Measurements from ENCODE around the gene SYNGR2.

The SYNGR2 gene, protein sequence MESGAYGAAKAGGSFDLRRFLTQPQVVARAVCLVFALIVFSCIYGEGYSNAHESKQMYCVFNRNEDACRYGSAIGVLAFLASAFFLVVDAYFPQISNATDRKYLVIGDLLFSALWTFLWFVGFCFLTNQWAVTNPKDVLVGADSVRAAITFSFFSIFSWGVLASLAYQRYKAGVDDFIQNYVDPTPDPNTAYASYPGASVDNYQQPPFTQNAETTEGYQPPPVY

DNA sequence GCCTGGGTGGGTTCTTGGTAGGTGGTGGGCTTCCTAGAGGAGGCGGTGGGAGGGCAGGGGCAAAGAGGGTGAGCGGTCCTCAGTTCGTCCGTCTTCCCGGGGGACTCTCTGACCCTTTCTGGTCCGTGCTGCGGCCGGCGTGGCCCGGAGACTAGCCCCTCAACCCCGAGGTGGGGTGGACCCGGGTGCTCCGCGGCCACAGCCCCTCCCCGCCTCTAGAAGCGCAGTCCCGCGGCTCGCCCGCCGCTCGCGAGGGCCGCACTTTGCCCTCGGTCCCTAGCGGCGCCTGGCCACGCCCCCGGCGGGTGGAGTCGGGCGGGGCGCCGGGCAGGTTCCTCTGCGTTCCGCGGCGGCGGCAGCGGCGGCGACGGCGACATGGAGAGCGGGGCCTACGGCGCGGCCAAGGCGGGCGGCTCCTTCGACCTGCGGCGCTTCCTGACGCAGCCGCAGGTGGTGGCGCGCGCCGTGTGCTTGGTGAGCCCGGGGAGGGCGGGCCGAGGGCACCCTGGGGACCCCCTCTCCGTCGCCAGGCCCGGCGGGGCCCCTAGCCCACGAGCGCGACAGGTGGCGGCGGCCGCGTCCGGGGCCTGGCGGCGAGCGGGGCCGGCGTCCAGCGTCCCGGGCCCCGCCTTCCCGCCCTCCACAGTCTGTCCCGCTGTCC lies at the start of gene SYNGR2:
TSS of gene SYNGR2 (plus strand) at position 340 of the 661 bp plus-strand sequence. CDS start at position 376, 36 bp downstream.
- H3K27me3 Mint-ChIP-seq: no peaks in the 10 kb centered on the region
- no peaks in the 10 kb centered on the region for H3K9me3 Mint-ChIP-seq (ENCODE audit: low read depth)
- no peaks in the 10 kb centered on the region for H3K36me3 Mint-ChIP-seq
- peak within 1 kb of the TSS; percentile 58 for H3K27ac Mint-ChIP-seq
- peak within 1 kb of the TSS; percentile 73 for H3K4me3 Mint-ChIP-seq
- peaks cover 28% of the 10 kb centered on the region for H3K4me1 Mint-ChIP-seq (ENCODE audit: low read depth)

GRCh38 chr17:78118801-78119241 lies 49.6 kb upstream of the SYNGR2 start:
- Mint-ChIP-seq H3K27ac (no peak overlapping the region), H3K9me3 (ENCODE audit: low read depth) (no peaks in the 10 kb centered on the region), H3K4me1 (ENCODE audit: low read depth) (peaks cover 56% of the 10 kb centered on the region), H3K27me3 (no peaks in the 10 kb centered on the region), H3K4me3 (no peak overlapping the region), H3K36me3 (peaks cover 9% of the 10 kb centered on the region)

DNA sequence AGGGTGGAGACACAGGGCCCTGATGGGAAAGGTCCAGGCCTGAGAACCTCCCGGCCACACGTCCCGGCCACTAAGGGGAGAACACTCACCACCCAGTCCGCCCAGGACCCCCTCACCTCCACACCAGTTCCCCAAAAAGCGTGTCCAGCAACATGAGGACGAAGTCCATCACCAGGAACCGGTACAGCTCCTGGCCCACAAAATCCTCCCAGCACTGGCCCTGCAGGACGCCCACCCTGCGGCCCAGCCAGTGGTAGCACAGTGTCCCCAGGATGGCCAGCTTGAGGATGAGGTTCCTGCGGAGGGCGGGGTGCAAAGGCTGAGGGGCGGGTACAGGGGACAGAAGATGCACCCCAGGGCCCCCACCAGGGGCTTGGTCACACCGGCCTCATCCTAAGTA lies 47.8 kb upstream of the SYNGR2 start:
- Mint-ChIP-seq H3K4me1 (ENCODE audit: low read depth) (peaks cover 53% of the 10 kb centered on the region), H3K9me3 (ENCODE audit: low read depth) (no peaks in the 10 kb centered on the region), H3K4me3 (peak overlapping the region; percentile 82), H3K27me3 (no peaks in the 10 kb centered on the region), H3K27ac (no peak overlapping the region), H3K36me3 (peaks cover 9% of the 10 kb centered on the region)

- Mint-ChIP-seq H3K36me3 (peaks cover 9% of the 10 kb centered on the region), H3K4me3 (peak overlapping the region; percentile 82), H3K27me3 (no peaks in the 10 kb centered on the region)
These were observed 47.2 kb upstream of the SYNGR2 start for GRCh38 chr17:78120971-78121800.

GRCh38 chr17:78121801-78122215 lies 46.6 kb upstream of the SYNGR2 start:
- H3K4me1 Mint-ChIP-seq (ENCODE audit: low read depth): peaks cover 60% of the 10 kb centered on the region

More at GRCh38 chr17:78120971-78121800, 47.2 kb upstream of the SYNGR2 start:
- Mint-ChIP-seq H3K9me3 (ENCODE audit: low read depth) (no peaks in the 10 kb centered on the region), H3K4me1 (ENCODE audit: low read depth) (peaks cover 56% of the 10 kb centered on the region), H3K27ac (peak overlapping the region; percentile 78)

DNA sequence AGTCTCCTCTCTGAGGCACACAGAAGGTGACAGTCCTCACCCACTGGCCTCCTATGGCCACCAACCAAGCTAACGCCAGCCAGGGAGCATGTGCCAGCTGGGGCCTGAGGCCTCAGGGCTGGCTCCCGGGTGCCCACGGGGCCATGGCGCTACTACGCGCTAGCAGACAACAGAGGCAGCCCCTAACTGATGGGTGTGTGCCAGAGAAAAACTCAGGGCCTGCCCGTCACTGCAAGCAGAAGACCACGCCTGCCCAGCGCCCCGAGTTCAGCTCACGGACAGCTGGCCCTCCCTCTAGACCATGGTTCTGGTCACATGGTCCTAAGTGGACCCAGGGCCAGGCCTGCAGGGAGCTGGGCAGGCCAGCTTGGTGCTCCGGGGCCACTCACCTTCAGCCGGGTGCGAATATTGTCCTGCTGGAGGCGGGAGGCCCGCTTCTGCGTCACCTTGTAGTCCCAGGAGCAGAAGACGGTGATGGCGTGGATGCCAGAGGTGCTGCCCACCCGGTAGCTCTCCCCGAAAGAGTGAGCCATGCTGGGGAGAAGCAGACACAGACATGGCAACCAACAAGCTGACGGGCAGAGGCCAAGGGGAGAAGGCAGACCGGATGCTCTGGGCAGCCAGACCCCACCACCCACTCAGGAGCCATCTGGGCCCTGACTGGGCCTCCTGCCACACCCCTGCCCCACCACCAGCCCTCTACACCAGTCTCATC lies 46.0 kb upstream of the SYNGR2 start:
- peaks cover 9% of the 10 kb centered on the region for H3K36me3 Mint-ChIP-seq
- no peaks in the 10 kb centered on the region for H3K9me3 Mint-ChIP-seq (ENCODE audit: low read depth)
- no peaks in the 10 kb centered on the region for H3K27me3 Mint-ChIP-seq
- H3K4me3 Mint-ChIP-seq: peak overlapping the region; percentile 82
- peaks cover 61% of the 10 kb centered on the region for H3K4me1 Mint-ChIP-seq (ENCODE audit: low read depth)
- H3K27ac Mint-ChIP-seq: peak overlapping the region; percentile 78

More at GRCh38 chr17:78121801-78122215, 46.6 kb upstream of the SYNGR2 start:
- Mint-ChIP-seq H3K4me3 (peak overlapping the region; percentile 82), H3K27me3 (no peaks in the 10 kb centered on the region), H3K36me3 (peaks cover 9% of the 10 kb centered on the region), H3K27ac (peak overlapping the region; percentile 78), H3K9me3 (ENCODE audit: low read depth) (no peaks in the 10 kb centered on the region)

DNA sequence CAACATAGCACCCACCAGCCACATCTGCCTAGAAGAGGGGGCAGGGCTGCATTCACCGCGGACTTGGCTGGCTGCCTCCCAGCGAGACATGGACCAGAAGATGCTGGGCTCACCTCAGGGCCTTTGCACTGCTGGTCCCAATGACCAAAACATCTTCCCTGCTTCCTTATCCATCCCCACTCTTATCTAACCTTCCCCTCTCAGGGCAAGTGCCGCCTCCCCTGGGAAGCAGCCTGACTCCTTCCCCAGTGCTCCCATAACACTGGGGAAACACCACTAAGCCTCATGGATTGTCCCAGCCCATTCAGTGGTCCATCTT lies 45.5 kb upstream of the SYNGR2 start:
- H3K4me1 Mint-ChIP-seq (ENCODE audit: low read depth): peaks cover 57% of the 10 kb centered on the region
- peak overlapping the region; percentile 76 for H3K27ac Mint-ChIP-seq
- H3K4me3 Mint-ChIP-seq: peak overlapping the region; percentile 82
- no peaks in the 10 kb centered on the region for H3K27me3 Mint-ChIP-seq
- H3K9me3 Mint-ChIP-seq (ENCODE audit: low read depth): no peaks in the 10 kb centered on the region
- H3K36me3 Mint-ChIP-seq: peaks cover 9% of the 10 kb centered on the region

GRCh38 chr17:78123258-78123929 lies 45.0 kb upstream of the SYNGR2 start:
- Mint-ChIP-seq H3K27me3 (no peaks in the 10 kb centered on the region), H3K36me3 (peaks cover 8% of the 10 kb centered on the region), H3K4me3 (peak overlapping the region; percentile 82), H3K9me3 (ENCODE audit: low read depth) (no peaks in the 10 kb centered on the region), H3K4me1 (ENCODE audit: low read depth) (peaks cover 54% of the 10 kb centered on the region), H3K27ac (peak overlapping the region; percentile 88)

DNA sequence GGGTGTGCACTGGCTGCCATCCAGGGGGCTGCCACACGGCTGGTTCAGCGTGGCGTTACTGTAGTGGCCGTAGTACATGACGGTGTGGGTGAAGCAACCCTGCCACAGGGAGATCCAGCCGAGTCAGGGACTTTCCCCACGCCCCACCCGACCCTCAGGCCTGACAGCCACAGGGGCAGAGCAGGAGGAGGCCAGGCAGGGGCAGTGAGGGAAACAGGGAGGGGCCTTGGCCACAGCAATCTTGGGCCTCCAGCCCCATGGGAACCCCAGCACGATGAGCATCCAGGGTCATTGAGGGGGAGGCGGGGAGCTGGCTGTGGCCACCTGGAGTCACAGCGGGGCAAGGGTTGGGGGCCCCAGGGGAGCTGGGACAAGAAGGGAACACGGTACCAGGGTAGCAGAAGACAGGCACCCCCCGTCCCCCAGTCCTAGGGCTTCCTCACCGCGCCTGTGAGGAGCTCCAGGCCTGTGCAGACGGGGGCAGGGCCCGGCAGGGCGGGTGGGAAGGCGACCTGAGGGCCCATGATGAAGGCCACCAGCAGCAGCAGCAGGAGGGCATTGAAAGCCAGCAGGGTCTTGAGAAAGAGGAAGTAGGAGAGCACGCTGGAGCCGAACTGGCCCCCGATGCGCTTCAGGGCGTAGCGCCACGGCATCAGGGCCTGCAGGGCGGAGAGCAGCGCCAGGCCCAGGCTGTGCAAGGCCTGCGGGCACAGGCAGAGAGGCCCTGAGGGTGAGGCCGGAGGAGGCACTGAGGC lies 44.1 kb upstream of the SYNGR2 start:
- Mint-ChIP-seq H3K4me1 (ENCODE audit: low read depth) (peaks cover 59% of the 10 kb centered on the region), H3K9me3 (ENCODE audit: low read depth) (no peaks in the 10 kb centered on the region), H3K27ac (peak overlapping the region; percentile 88), H3K4me3 (peak overlapping the region; percentile 76), H3K36me3 (peaks cover 8% of the 10 kb centered on the region), H3K27me3 (no peaks in the 10 kb centered on the region)

DNA sequence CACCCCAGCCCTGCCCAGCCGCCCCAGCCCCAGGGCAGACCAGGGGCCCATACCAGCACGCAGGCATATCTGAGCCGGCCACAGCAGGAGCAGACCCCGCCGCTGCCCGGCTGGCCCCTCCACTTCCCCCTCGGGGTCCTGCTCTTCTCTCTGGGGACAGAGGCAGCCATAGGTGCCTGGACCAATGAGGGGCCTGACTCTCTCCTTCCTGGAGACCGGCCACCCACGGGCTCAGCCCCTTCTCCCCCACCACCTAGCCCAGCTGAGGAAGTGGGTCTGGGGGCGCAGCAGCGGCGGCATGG lies 43.6 kb upstream of the SYNGR2 start:
- H3K4me1 Mint-ChIP-seq (ENCODE audit: low read depth): peaks cover 62% of the 10 kb centered on the region
- no peaks in the 10 kb centered on the region for H3K27me3 Mint-ChIP-seq
- peaks cover 8% of the 10 kb centered on the region for H3K36me3 Mint-ChIP-seq
- no peaks in the 10 kb centered on the region for H3K9me3 Mint-ChIP-seq (ENCODE audit: low read depth)
- H3K4me3 Mint-ChIP-seq: peak overlapping the region; percentile 47
- no peak overlapping the region for H3K27ac Mint-ChIP-seq

DNA sequence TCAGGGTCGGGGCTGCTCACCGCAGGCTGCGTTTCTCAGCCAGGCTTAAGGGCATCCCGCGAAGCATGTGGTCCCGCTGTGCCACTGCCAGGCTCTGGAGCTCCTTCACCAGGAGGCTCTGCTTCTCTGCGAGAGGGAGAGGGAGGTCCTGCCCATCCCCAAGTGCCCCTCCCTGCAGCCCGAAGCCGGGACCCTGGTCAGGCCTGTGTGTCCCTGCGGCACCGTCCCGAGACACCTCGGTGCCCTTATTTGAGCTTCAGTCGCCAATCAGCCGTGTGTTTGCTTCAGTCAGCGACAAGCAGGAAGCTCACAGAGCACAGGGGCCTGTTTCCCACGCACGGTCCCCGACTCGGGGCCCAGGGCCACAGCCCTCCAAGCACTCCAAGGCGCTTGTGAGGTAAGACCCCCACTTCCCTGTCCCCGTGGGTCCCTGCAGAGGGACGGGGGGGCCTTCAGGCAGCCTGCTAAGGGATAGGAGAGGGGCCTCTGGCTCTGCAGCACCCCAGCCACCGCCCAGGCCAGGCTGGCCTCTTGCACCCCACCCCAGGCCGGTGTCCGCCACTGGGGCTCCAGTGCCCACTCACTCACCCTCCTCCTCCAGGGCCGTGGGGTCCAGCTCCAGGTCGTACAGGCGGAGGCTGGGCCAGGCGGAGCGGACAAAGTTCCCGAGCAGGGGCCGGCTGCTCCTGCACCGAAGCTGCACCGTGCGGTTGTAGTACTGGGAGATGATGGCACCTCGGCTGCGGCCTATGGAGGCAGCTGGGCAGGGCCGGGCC lies 43.1 kb upstream of the SYNGR2 start:
- Mint-ChIP-seq H3K4me3 (peak overlapping the region; percentile 47), H3K27ac (no peak overlapping the region), H3K27me3 (no peaks in the 10 kb centered on the region), H3K9me3 (ENCODE audit: low read depth) (no peaks in the 10 kb centered on the region), H3K36me3 (peaks cover 8% of the 10 kb centered on the region), H3K4me1 (ENCODE audit: low read depth) (peaks cover 65% of the 10 kb centered on the region)

DNA sequence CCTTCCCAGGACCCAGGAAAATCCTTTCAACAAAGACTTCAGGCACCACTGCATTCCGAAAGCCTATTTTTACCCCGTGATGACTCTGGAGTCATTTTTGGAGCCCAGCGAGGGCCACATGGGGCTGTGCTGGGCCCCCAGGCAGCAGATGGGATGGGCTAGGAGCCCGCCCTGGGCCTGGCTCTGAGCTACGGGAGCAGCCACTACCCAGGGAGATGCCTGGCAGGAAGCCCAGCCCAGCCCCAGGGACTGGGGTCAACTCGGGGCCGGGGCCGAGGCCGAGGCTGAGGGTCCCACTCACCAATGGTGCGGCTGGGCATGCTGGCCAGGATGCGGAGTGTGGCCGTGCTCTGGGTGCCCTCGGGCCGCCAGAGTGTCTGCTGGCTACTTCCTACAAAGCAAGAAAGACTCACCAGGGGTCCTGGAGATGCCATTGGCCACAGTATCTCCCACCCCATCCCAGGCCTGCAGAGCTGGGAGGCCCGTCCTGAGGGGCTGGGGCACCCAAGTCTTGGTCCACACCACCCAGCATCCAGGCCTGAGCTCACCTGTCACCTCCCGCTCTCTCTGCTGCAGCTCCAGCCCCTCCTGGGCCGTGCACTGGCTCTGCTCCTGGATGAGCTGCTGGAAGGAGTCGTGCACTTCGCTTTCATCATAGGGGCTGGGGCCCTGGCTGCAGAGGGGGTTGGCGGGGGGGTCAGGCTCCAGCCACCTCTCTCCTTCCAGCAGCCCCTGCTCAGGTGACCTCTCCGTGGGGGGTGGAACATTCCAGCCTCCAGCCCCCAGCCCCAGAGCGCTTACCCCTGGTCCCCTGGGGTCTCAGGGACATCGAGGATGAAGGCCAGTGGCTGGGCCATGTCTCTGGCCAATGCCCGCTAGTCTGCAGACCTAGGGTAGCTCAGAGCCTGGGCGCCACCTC lies 42.1 kb upstream of the SYNGR2 start:
- Mint-ChIP-seq H3K27me3 (no peaks in the 10 kb centered on the region), H3K27ac (peak overlapping the region; percentile 84), H3K9me3 (ENCODE audit: low read depth) (no peaks in the 10 kb centered on the region), H3K36me3 (peaks cover 8% of the 10 kb centered on the region), H3K4me1 (ENCODE audit: low read depth) (peaks cover 61% of the 10 kb centered on the region), H3K4me3 (peak overlapping the region; percentile 86)

Data from activated naive CD8-positive, alpha-beta T cell (primary cell).